H9 (cell line): ENCODE data around the gene ENOX1. TPM values are rescaled to one million over a fixed set of nuclear protein-coding genes. Genes with fewer than 3 reads are reported as not detected.

Source experiments
- DNase-seq: peaks from one replicate; pipeline ENCODE4 v3.0.0-alpha.2; 2017
- H2AFZ ChIP-seq: one replicate; pipeline ENCODE4 v1.6.1; 2013; ENCODE audit warnings: mild to moderate bottlenecking, low read length, control low read depth, moderate library complexity
- H2AK5ac ChIP-seq: 2 replicates; pipeline ENCODE4 v1.6.1; 2013; ENCODE audit warnings: low read length, control low read depth, mixed read lengths; ENCODE audit not compliant: insufficient read length
- H2BK120ac ChIP-seq: one replicate; pipeline ENCODE4 v1.6.1; 2013; ENCODE audit warnings: low read depth, mild to moderate bottlenecking, low read length, control low read depth, inconsistent platforms; ENCODE audit not compliant: poor library complexity, severe bottlenecking
- H2BK12ac ChIP-seq: 2 replicates; pipeline ENCODE4 v1.6.1; 2013; ENCODE audit warnings: low read length, control low read depth, mixed read lengths, low read depth; ENCODE audit not compliant: insufficient read length
- H2BK15ac ChIP-seq: 2 replicates; pipeline ENCODE4 v1.6.1; 2013; ENCODE audit warnings: low read depth, low read length, control low read depth
- H2BK20ac ChIP-seq: one replicate; pipeline ENCODE4 v1.6.1; 2013; ENCODE audit warnings: low read depth, mild to moderate bottlenecking, low read length, control low read depth, inconsistent platforms; ENCODE audit not compliant: poor library complexity, severe bottlenecking
- H2BK5ac ChIP-seq: 2 replicates; pipeline ENCODE4 v1.6.1; 2013; ENCODE audit warnings: low read length, control low read depth, mixed read lengths; ENCODE audit not compliant: insufficient read length
- H3K14ac ChIP-seq: 2 replicates; pipeline ENCODE4 v1.6.1; 2013; ENCODE audit warnings: low read length, control low read depth; ENCODE audit not compliant: insufficient read depth
- H3K18ac ChIP-seq: 2 replicates; pipeline ENCODE4 v1.6.1; 2013; ENCODE audit warnings: low read depth, mild to moderate bottlenecking, mixed read lengths, low read length, control low read depth; ENCODE audit not compliant: insufficient read length
- H3K23ac ChIP-seq: 2 replicates; pipeline ENCODE4 v1.6.1; 2013; ENCODE audit warnings: low read length, control low read depth, mixed read lengths, low read depth; ENCODE audit not compliant: insufficient read length
- H3K23me2 ChIP-seq: 2 replicates; pipeline ENCODE4 v1.6.1; 2013; ENCODE audit warnings: low read depth, mild to moderate bottlenecking, mixed read lengths, low read length, control low read depth; ENCODE audit not compliant: insufficient read length, poor library complexity, severe bottlenecking
- H3K27ac ChIP-seq: 2 replicates; pipeline ENCODE4 v1.5.1; 2013; ENCODE audit warnings: low read length, control low read depth, mixed read lengths, low read depth; ENCODE audit not compliant: insufficient read length
- H3K27me3 ChIP-seq: 2 replicates; pipeline ENCODE4 v1.6.1; 2013; ENCODE audit warnings: low read length, control low read depth, inconsistent platforms; ENCODE audit not compliant: insufficient read depth
- H3K4ac ChIP-seq: 2 replicates; pipeline ENCODE4 v1.6.1; 2013; ENCODE audit warnings: low read depth, mild to moderate bottlenecking, control low read depth, inconsistent platforms, low read length, moderate library complexity
- H3K4me1 ChIP-seq: 2 replicates; pipeline ENCODE4 v1.6.1; 2013; ENCODE audit warnings: low read length, control low read depth, inconsistent platforms; ENCODE audit not compliant: insufficient read depth
- H3K4me2 ChIP-seq: 2 replicates; pipeline ENCODE4 v1.6.1; 2013; ENCODE audit warnings: low read length, control low read depth, mixed read lengths; ENCODE audit not compliant: insufficient read length, insufficient read depth
- H3K56ac ChIP-seq: 2 replicates; pipeline ENCODE4 v1.6.1; 2013; ENCODE audit warnings: low read depth, mild to moderate bottlenecking, mixed read lengths, low read length, control low read depth; ENCODE audit not compliant: insufficient read length
- H3K79me1 ChIP-seq: 2 replicates; pipeline ENCODE4 v1.6.1; 2013; ENCODE audit warnings: low read depth, mild to moderate bottlenecking, moderate library complexity, low read length, control low read depth, inconsistent platforms; ENCODE audit not compliant: insufficient read depth, poor library complexity, severe bottlenecking
- H3K79me2 ChIP-seq: 2 replicates; pipeline ENCODE4 v1.6.1; 2013; ENCODE audit warnings: low read length, control low read depth, inconsistent platforms; ENCODE audit not compliant: insufficient read depth
- H3K9ac ChIP-seq: 2 replicates; pipeline ENCODE4 v1.6.1; 2013; ENCODE audit warnings: low read length, control low read depth, mixed read lengths; ENCODE audit not compliant: insufficient read length; ENCODE audit errors: extremely low read depth
- H3K9me3 ChIP-seq: one replicate; pipeline ENCODE4 v1.6.1; 2013; ENCODE audit warnings: low read depth, low read length, inconsistent platforms; ENCODE audit not compliant: control insufficient read depth
- H3T11ph ChIP-seq: one replicate; pipeline ENCODE4 v1.6.1; 2013; ENCODE audit warnings: mild to moderate bottlenecking, low read length, control low read depth, inconsistent platforms
- H4K20me1 ChIP-seq: one replicate; pipeline ENCODE4 v1.6.1; 2013; ENCODE audit not compliant: control insufficient read depth, insufficient read length, insufficient read depth
- H4K5ac ChIP-seq: 2 replicates; pipeline ENCODE4 v1.6.1; 2013; ENCODE audit warnings: low read depth, mild to moderate bottlenecking, mixed read lengths, low read length, control low read depth; ENCODE audit not compliant: insufficient read length
- H4K8ac ChIP-seq: replicated peaks from 2 replicates; pipeline ENCODE4 v1.6.1; 2013; ENCODE audit warnings: low read length, control low read depth, mixed read lengths, low read depth; ENCODE audit not compliant: insufficient read length
- H4K91ac ChIP-seq: 2 replicates; pipeline ENCODE4 v1.6.1; 2013; ENCODE audit warnings: low read depth, mild to moderate bottlenecking, moderate library complexity, mixed read lengths, low read length, control low read depth; ENCODE audit not compliant: insufficient read length
- H3K27ac Mint-ChIP-seq, 3 experiments: 2 replicates in 2 of 3; 3 replicates in 1 of 3; pipeline ENCODE4 v1.8.0; 2020 to 2021; ENCODE audit warnings: mixed read lengths in 3 of 3, mild to moderate bottlenecking in 1 of 3, moderate library complexity in 1 of 3
- H3K27me3 Mint-ChIP-seq: 2 replicates; pipeline ENCODE4 v1.8.0; 2021; ENCODE audit warnings: low read depth, mild to moderate bottlenecking, moderate library complexity, mixed read lengths
- H3K36me3 Mint-ChIP-seq, 3 experiments: 2 replicates in 2 of 3; 3 replicates in 1 of 3; pipeline ENCODE4 v1.8.0; 2020 to 2021; ENCODE audit warnings: low read depth in 3 of 3, mixed read lengths in 3 of 3; ENCODE audit not compliant: insufficient read depth in 1 of 3
- H3K4me1 Mint-ChIP-seq, 2 experiments: 2 replicates each; pipeline ENCODE4 v1.8.0; 2020; ENCODE audit warnings: mixed read lengths in 2 of 2
- H3K4me3 Mint-ChIP-seq, 2 experiments: 2 replicates in 1 of 2; 3 replicates in 1 of 2; pipeline ENCODE4 v1.8.0; 2020 to 2021; ENCODE audit warnings: mild to moderate bottlenecking in 2 of 2, mixed read lengths in 2 of 2, moderate library complexity in 1 of 2
- H3K9me3 Mint-ChIP-seq, 2 experiments: 2 replicates in 1 of 2; 3 replicates in 1 of 2; pipeline ENCODE4 v1.8.0; 2020; ENCODE audit warnings: mild to moderate bottlenecking in 2 of 2, mixed read lengths in 2 of 2, moderate library complexity in 1 of 2
- WGBS: extraction: QIAGEN DNeasy Blood & Tissue Kit; methylation state at CpG from one replicate; pipeline ENCODE4 v1.1.7; 2013; ENCODE audit warnings: missing lambda C conversion rate, low lambda C conversion rate, mixed read lengths; ENCODE audit not compliant: insufficient read length; ENCODE audit errors: extremely low coverage; 5-methylcytosine and 5-hydroxymethylcytosine counted together
- total RNA-seq: library from RNA; stranded (reverse); gene quantifications from 2 replicates; pipeline ENCODE4 v1.2.1, GENCODE V29; 2021
- TF ChIP-seq, protein P1 (sequence below): fragments of 200-600 bp; sonication (generic); conservative IDR thresholded peaks from 3 replicates; pipeline ENCODE4 v1.8.0; 2021; ENCODE audit warnings: antibody characterized with exemption, mild to moderate bottlenecking

ENOX1 gene
- total RNA-seq, 1 experiment from 2014 or later: 0.24 TPM

DNA sequence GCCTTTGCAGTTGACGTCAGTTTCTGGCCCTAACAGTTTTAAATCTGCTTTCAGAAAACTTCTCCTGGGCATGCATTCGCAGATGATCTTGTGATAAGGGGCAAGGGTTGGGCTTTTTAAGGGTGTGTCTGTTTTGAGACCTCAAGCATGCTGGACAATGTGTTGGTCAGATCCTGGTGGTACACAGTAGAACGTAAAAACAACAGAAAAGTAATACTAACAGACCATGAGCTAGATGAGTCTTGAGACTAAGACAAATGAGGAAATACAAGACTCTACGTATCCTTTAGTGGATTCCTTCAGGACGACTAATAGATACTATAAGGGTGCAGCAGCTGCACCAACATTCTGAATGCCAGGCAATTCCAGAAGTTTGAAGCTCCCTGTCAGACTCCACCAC, 525.8 kb downstream of the ENOX1 start:
- Histone ChIP-seq H4K8ac (no peak overlapping the region), H3K18ac (no peak overlapping the region), H4K20me1 (no peaks in the 10 kb centered on the region), H2BK20ac (no peak overlapping the region), H3K56ac (no peak overlapping the region), H4K91ac (no peak overlapping the region), H2BK12ac (no peak overlapping the region), H2BK15ac (no peak overlapping the region), H2AFZ (no peak overlapping the region), H3K4me1 (no peaks in the 10 kb centered on the region), H3K79me2 (no peaks in the 10 kb centered on the region), H3K27me3 (no peaks in the 10 kb centered on the region; the same call in 1 of the 2 replicates), H3T11ph (no peak overlapping the region), H2BK120ac (no peak overlapping the region), H3K4ac (no peak overlapping the region), H3K4me2 (no peak overlapping the region), H3K14ac (no peak overlapping the region), H3K9me3 (no peaks in the 10 kb centered on the region), H3K23me2 (no peaks in the 10 kb centered on the region), H3K9ac (no peak overlapping the region), H4K5ac (no peak overlapping the region), H2AK5ac (no peak overlapping the region), H3K23ac (no peak overlapping the region), H3K27ac (no peak overlapping the region), H3K79me1 (no peaks in the 10 kb centered on the region), H2BK5ac (no peak overlapping the region)
- H3K36me3 Mint-ChIP-seq: no peaks in the 10 kb centered on the region
- no peak overlapping the region; a peak in 1 of 7 replicates for H3K27ac Mint-ChIP-seq
- no CpG with 5 or more reads among the region's 5 CpGs for WGBS
- H3K4me1 Mint-ChIP-seq: peaks cover 5 to 11% of the 10 kb centered on the region in 2 experiments; a peak in 2 of 4 replicates
- H3K4me3 Mint-ChIP-seq: no peak overlapping the region
- TF ChIP-seq, protein P1, sequence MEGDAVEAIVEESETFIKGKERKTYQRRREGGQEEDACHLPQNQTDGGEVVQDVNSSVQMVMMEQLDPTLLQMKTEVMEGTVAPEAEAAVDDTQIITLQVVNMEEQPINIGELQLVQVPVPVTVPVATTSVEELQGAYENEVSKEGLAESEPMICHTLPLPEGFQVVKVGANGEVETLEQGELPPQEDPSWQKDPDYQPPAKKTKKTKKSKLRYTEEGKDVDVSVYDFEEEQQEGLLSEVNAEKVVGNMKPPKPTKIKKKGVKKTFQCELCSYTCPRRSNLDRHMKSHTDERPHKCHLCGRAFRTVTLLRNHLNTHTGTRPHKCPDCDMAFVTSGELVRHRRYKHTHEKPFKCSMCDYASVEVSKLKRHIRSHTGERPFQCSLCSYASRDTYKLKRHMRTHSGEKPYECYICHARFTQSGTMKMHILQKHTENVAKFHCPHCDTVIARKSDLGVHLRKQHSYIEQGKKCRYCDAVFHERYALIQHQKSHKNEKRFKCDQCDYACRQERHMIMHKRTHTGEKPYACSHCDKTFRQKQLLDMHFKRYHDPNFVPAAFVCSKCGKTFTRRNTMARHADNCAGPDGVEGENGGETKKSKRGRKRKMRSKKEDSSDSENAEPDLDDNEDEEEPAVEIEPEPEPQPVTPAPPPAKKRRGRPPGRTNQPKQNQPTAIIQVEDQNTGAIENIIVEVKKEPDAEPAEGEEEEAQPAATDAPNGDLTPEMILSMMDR: no peak
- no peaks in the 10 kb centered on the region for H3K27me3 Mint-ChIP-seq
- no peak for DNase-seq
- H3K9me3 Mint-ChIP-seq: no peaks in the 10 kb centered on the region
